GM12873 (cell line): ENCODE measurements around the gene SERTAD1.

Experiments
- CTCF ChIP-seq: IDR thresholded peaks from 2 replicates; pipeline ENCODE4 v1.5.1; 2012; ENCODE audit warnings: low read depth, mild to moderate bottlenecking, moderate library complexity, low read length, control low read depth; ENCODE audit not compliant: insufficient read depth; ENCODE audit errors: missing control alignments

The SERTAD1 gene

GRCh38 chr19:40422748-40423566 lies 2.8 kb downstream of the SERTAD1 start:
- TF ChIP-seq CTCF = no peak

- TF ChIP-seq CTCF = no peak
These were observed 3.6 kb downstream of the SERTAD1 start for GRCh38 chr19:40421993-40422747.

- peak; percentile 97 for TF ChIP-seq CTCF
These were observed 4.7 kb downstream of the SERTAD1 start for GRCh38 chr19:40420766-40421765.

- TF ChIP-seq CTCF = no peak
These were observed 5.4 kb downstream of the SERTAD1 start for GRCh38 chr19:40420451-40420765.

GRCh38 chr19:40419780-40420179 lies 6.0 kb downstream of the SERTAD1 start:
- no peak for TF ChIP-seq CTCF

GRCh38 chr19:40419066-40419612 lies 6.7 kb downstream of the SERTAD1 start:
- no peak for TF ChIP-seq CTCF

GRCh38 chr19:40418040-40418439 lies 7.8 kb downstream of the SERTAD1 start:
- no peak for TF ChIP-seq CTCF
